Smooth muscle cell (in vitro differentiated cells): ENCODE data around the gene STX19. TPM values are rescaled to one million over a fixed set of nuclear protein-coding genes. Genes with fewer than 3 reads are reported as not detected.

ENCODE experiments used
- DNase-seq: peaks from one replicate; lab custom pipeline; 2025; ENCODE audit not compliant: unreplicated experiment; lab: John Stamatoyannopoulos, UW
- H2AFZ ChIP-seq: fragments of 200-600 bp; sonication (generic); 2 replicates; pipeline ENCODE4 v1.6.0; 2016; ENCODE audit warnings: antibody characterized with exemption, low read depth, mild to moderate bottlenecking
- H3F3A ChIP-seq: fragments of 200-600 bp; sonication (generic); 2 replicates; pipeline ENCODE4 v1.6.0; 2017; ENCODE audit warnings: antibody characterized with exemption, low read depth
- H3K27ac ChIP-seq: fragments of 200-600 bp; sonication (generic); 2 replicates; pipeline ENCODE4 v1.5.1; 2016; ENCODE audit warnings: low read depth, mild to moderate bottlenecking
- H3K27me3 ChIP-seq: fragments of 200-600 bp; sonication (generic); 2 replicates; pipeline ENCODE4 v1.6.1; 2016; ENCODE audit warnings: low read depth, mild to moderate bottlenecking
- H3K36me3 ChIP-seq: fragments of 200-600 bp; sonication (generic); 2 replicates; pipeline ENCODE4 v1.5.1; 2016; ENCODE audit warnings: low read depth
- H3K4me1 ChIP-seq: fragments of 200-600 bp; sonication (generic); 2 replicates; pipeline ENCODE4 v1.5.1; 2016; ENCODE audit warnings: low read depth
- H3K4me2 ChIP-seq: fragments of 200-600 bp; sonication (generic); 2 replicates; pipeline ENCODE4 v1.6.0; 2016; ENCODE audit warnings: mild to moderate bottlenecking
- H3K4me3 ChIP-seq: fragments of 200-600 bp; sonication (generic); 2 replicates; pipeline ENCODE4 v1.5.1; 2016; ENCODE audit warnings: mild to moderate bottlenecking
- H3K79me2 ChIP-seq: fragments of 200-600 bp; sonication (generic); 2 replicates; pipeline ENCODE4 v1.6.0; 2016; ENCODE audit warnings: low read depth, mild to moderate bottlenecking
- H3K9ac ChIP-seq: fragments of 200-600 bp; sonication (generic); 2 replicates; pipeline ENCODE4 v1.6.0; 2016; ENCODE audit warnings: low read depth
- H3K9me3 ChIP-seq: fragments of 200-600 bp; sonication (generic); replicated peaks from 2 replicates; pipeline ENCODE4 v1.5.1; 2016; ENCODE audit warnings: low read depth
- H4K20me1 ChIP-seq: fragments of 200-600 bp; sonication (generic); 2 replicates; pipeline ENCODE4 v1.6.0; 2016; ENCODE audit warnings: low read depth
- WGBS: methylation state at CpG from one replicate; pipeline ENCODE4 v1.1.7; 2016; ENCODE audit warnings: low lambda C conversion rate; 5-methylcytosine and 5-hydroxymethylcytosine counted together
- polyA plus RNA-seq: library from polyadenylated mRNA; unstranded; fragments of >200 nt; fragmentation: Nextera tagmentation; extraction: Ambion mirVana; gene quantifications from 2 replicates; pipeline ENCODE4 v1.2.1, GENCODE V29; 2016
- total RNA-seq: library from RNA; depleted of rRNA; stranded (reverse); fragments of >200 nt; gene quantifications from 2 replicates; pipeline ENCODE4 v1.2.3, GENCODE V29; 2014
- TF ChIP-seq, protein P1 (sequence below): fragments of 200-600 bp; sonication (generic); IDR thresholded peaks from 2 replicates; pipeline ENCODE4 v1.5.1; 2017; ENCODE audit warnings: borderline replicate concordance, mild to moderate bottlenecking, antibody characterized with exemption; ENCODE audit not compliant: insufficient read depth, poor library complexity, severe bottlenecking

The STX19 gene
- total and polyA plus RNA-seq, 2 experiments from 2014 or later: 0.23 to 0.94 TPM

DNA sequence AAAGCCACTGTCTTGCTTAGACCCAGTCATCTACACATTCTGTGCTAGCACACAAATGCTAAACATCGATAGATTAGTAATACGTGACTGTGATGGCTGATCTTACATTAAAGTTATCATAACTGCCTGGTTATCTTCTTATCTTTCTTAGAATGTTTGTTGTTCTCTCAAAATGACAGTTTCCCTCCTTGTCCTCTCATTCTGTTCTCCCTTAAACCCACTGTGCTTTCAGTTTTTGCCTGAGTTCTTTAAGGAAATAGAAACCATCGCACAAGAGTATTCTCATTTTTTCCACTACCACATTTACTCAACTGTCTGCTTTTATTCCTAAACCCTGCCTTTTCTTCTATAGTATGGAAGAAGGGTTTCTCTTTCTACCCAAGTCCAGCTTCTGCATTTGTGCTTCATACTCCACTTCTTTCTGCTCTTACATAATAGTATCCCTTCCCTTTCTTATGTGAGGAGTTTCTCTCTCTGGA is 17.1 kb downstream of the STX19 start:
- Histone ChIP-seq H3K9me3 (no peaks in the 10 kb centered on the region), H3F3A (no peaks in the 10 kb centered on the region)

DNA sequence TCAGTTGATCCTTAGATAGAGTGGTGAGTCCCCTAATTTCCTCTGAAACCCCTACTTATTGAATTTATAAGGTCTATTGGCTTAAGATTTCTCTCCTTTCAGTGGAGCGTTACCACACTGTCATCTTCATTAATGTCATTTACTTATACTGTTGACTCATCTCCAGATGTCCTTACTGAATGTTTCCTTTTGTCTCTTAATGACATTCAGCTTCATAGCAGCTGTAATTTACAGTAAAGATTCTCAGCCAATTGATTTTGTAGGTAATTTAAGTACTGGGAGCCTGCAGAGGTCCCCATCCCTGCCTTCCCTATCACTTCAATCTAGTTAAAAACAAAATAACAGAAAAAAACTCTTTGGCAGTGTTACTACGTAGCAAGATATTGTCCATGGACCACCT is 18.8 kb downstream of the STX19 start:
- Histone ChIP-seq H3K4me1 (peaks cover 1% of the 10 kb centered on the region), H4K20me1 (no peaks in the 10 kb centered on the region), H3K9ac (no peak overlapping the region), H3K9me3 (no peaks in the 10 kb centered on the region), H3K79me2 (no peaks in the 10 kb centered on the region), H3K4me3 (no peak overlapping the region), H3K27ac (no peak overlapping the region), H3K4me2 (no peak overlapping the region), H2AFZ (no peak overlapping the region), H3F3A (no peaks in the 10 kb centered on the region), H3K27me3 (no peaks in the 10 kb centered on the region), H3K36me3 (no peaks in the 10 kb centered on the region)
- no peak for DNase-seq
- WGBS: 91% methylated on average over 2 of the region's 2 CpGs
- TF ChIP-seq, protein P1, sequence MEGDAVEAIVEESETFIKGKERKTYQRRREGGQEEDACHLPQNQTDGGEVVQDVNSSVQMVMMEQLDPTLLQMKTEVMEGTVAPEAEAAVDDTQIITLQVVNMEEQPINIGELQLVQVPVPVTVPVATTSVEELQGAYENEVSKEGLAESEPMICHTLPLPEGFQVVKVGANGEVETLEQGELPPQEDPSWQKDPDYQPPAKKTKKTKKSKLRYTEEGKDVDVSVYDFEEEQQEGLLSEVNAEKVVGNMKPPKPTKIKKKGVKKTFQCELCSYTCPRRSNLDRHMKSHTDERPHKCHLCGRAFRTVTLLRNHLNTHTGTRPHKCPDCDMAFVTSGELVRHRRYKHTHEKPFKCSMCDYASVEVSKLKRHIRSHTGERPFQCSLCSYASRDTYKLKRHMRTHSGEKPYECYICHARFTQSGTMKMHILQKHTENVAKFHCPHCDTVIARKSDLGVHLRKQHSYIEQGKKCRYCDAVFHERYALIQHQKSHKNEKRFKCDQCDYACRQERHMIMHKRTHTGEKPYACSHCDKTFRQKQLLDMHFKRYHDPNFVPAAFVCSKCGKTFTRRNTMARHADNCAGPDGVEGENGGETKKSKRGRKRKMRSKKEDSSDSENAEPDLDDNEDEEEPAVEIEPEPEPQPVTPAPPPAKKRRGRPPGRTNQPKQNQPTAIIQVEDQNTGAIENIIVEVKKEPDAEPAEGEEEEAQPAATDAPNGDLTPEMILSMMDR: no peak

More for the DNA sequence above, 17.1 kb downstream of the STX19 start:
- Histone ChIP-seq H4K20me1 (no peaks in the 10 kb centered on the region), H3K36me3 (no peaks in the 10 kb centered on the region), H3K4me3 (no peak overlapping the region), H3K4me2 (no peak overlapping the region), H3K27ac (no peak overlapping the region), H3K4me1 (no peaks in the 10 kb centered on the region), H3K79me2 (no peaks in the 10 kb centered on the region), H3K9ac (no peak overlapping the region), H3K27me3 (no peaks in the 10 kb centered on the region), H2AFZ (no peak overlapping the region)
- 93% methylated on average over 3 of the region's 3 CpGs for WGBS
- TF ChIP-seq, protein P1: no peak
- DNase-seq: no peak

DNA sequence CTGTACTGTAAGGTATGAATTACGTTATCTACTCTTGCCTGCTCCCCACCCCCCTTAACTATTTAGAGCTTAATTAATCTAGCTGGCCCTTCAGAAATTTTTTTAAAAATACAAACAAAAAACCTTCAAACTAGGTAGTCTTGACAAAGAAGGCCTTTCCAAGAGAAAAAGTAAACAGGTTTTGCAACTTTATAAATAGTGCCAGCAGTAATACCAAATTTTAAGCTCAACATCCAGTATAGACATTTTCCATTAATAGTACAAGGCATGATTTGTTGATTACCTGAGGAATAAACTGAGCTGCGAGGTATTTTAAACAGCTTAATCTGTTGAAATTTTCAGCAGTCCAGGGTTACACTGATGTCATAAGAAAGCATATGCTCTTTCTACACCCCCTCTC is 20.1 kb downstream of the STX19 start:
- Histone ChIP-seq H3K36me3 (no peaks in the 10 kb centered on the region), H3K4me3 (no peak overlapping the region), H3K4me1 (peaks cover 4% of the 10 kb centered on the region), H3K79me2 (no peaks in the 10 kb centered on the region), H3K4me2 (no peak overlapping the region), H3K27me3 (no peaks in the 10 kb centered on the region), H3F3A (no peaks in the 10 kb centered on the region), H4K20me1 (no peaks in the 10 kb centered on the region), H3K9ac (no peak overlapping the region), H3K27ac (no peak overlapping the region), H2AFZ (no peak overlapping the region), H3K9me3 (no peaks in the 10 kb centered on the region)
- TF ChIP-seq, protein P1: no peak
- 96% methylated on average over 2 of the region's 2 CpGs for WGBS
- no peak for DNase-seq

DNA sequence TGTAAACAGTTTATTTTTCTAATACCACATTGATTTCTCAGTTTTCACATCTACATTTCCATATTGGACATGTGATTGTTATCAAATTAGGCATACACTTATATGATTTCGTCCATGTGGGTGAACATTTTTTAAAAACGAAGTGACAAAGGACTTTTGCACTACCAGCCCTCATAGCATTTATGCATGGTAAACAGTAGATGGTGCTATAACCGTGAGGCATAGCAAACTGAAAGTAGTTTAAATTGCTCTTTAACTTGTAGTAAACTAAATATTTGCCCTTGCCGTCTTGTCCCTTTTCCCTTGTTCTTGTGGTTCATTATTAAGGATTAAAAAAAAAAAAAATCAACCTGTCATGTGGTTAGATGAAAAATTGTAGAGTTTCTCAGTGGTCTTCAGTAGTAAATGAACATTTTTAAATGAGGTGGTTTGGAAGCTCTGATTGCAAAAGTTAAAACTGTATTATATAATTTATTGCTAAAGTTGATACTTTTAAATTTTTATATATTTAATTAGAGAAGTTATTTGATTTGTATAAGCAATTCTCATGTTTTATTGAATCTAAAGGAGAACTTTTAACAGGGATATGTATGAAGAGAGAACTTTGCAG is 24.0 kb downstream of the STX19 start:
- WGBS: 20% methylated on average over 4 of the region's 4 CpGs
- Histone ChIP-seq H3K4me3 (peak overlapping the region; percentile 53), H3K36me3 (no peaks in the 10 kb centered on the region), H3K9ac (peak overlapping the region; percentile 70), H3K27ac (no peak overlapping the region), H3K4me1 (peaks cover 4% of the 10 kb centered on the region), H3K79me2 (no peaks in the 10 kb centered on the region), H2AFZ (peak overlapping the region; percentile 76), H4K20me1 (no peaks in the 10 kb centered on the region), H3F3A (no peaks in the 10 kb centered on the region), H3K4me2 (peak overlapping the region; percentile 86), H3K9me3 (no peaks in the 10 kb centered on the region), H3K27me3 (no peaks in the 10 kb centered on the region)
- TF ChIP-seq, protein P1: peak; percentile 73
- no peak for DNase-seq
